HT1080 (cell line): Measurements from ENCODE around the gene DFFB. TPM values are rescaled to one million over a fixed set of nuclear protein-coding genes. Genes with fewer than 3 reads are reported as not detected.
"Not testable (repeated sequence)": the region's sequence is repeated elsewhere in the genome, so short reads cannot be mapped to it uniquely, and the experiment has no call there.

ENCODE experiments used
- DNase-seq: peaks from one replicate; pipeline ENCODE4 v3.0.0-alpha.2; 2015; ENCODE audit warnings: low read depth
- polyA plus RNA-seq, 2 experiments: library from polyadenylated mRNA; depleted of rRNA; stranded (reverse); fragments of >200 nt; gene quantifications; 2 replicates each; pipeline ENCODE4 v1.2.3, GENCODE V29; 2015
- total RNA-seq: library from RNA; depleted of rRNA; stranded (reverse); fragments of >200 nt; shearing (Covaris generic); gene quantifications from 2 replicates; pipeline ENCODE4 v1.2.3, GENCODE V29; 2014; rRNA removed

Gene DFFB
- 8.1 and 8.9 TPM in 2 replicates for total RNA-seq
- 6.0 and 6.4 TPM in 2 replicates for polyA plus RNA-seq (2015; cell fraction: cytosol; rRNA removed)
- polyA plus RNA-seq (2015; cell fraction: nucleus; rRNA removed), result 16.1 and 20.8 TPM in 2 replicates

- peak; percentile 93 for DNase-seq
Measured at GRCh38 chr1:3856923-3857790, at the start of gene DFFB, which contains the start of gene CEP104. Gene DFFB (plus strand): TSS chr1:3857476. CDS start chr1:3857604, 128 bp downstream. Gene CEP104 (minus strand): TSS chr1:3857211. CDS start chr1:3852407, 4,804 bp downstream.

- no peak for DNase-seq
Measured at GRCh38 chr1:3807769-3808168, 49.5 kb upstream of the DFFB start.

GRCh38 chr1:3809680-3810079, 47.6 kb upstream of the DFFB start:
- DNase-seq, result no peak

GRCh38 chr1:3810149-3810761, 47.0 kb upstream of the DFFB start:
- not testable (repeated sequence) for DNase-seq

GRCh38 chr1:3811595-3811911, 45.7 kb upstream of the DFFB start:
- no peak for DNase-seq

GRCh38 chr1:3814065-3814464, 43.2 kb upstream of the DFFB start:
- no peak for DNase-seq

GRCh38 chr1:3814771-3815561, 42.3 kb upstream of the DFFB start:
- DNase-seq, result no peak

GRCh38 chr1:3816331-3817137, 40.7 kb upstream of the DFFB start:
- DNase-seq, result no peak

GRCh38 chr1:3817138-3817740, 40.0 kb upstream of the DFFB start:
- DNase-seq, result no peak

GRCh38 chr1:3817821-3818597, 39.3 kb upstream of the DFFB start:
- DNase-seq, result no peak

GRCh38 chr1:3819771-3820200, 37.5 kb upstream of the DFFB start:
- DNase-seq, result no peak

GRCh38 chr1:3820316-3820715, 37.0 kb upstream of the DFFB start:
- no peak for DNase-seq

- DNase-seq, result no peak
Measured at GRCh38 chr1:3821004-3821403, 36.3 kb upstream of the DFFB start.

- DNase-seq, result no peak
Measured at GRCh38 chr1:3821447-3821846, 35.8 kb upstream of the DFFB start.

GRCh38 chr1:3821908-3822307, 35.4 kb upstream of the DFFB start:
- no peak for DNase-seq

- no peak for DNase-seq
Measured at GRCh38 chr1:3822421-3822820, 34.9 kb upstream of the DFFB start.

- DNase-seq, result no peak
Measured at GRCh38 chr1:3824650-3825049, 32.6 kb upstream of the DFFB start.

GRCh38 chr1:3825356-3825755, 31.9 kb upstream of the DFFB start:
- no peak for DNase-seq

GRCh38 chr1:3827813-3828307, 29.4 kb upstream of the DFFB start:
- peak; percentile 17 for DNase-seq
